GM18870 (cell line): ENCODE measurements around the gene SDK2.

ENCODE experiments used
- ATAC-seq: cut with Tn5 transposase; IDR thresholded peaks from one replicate; pipeline ENCODE4 v1.9.1; 2021; ENCODE audit warnings: moderate library complexity; ENCODE audit not compliant: unreplicated experiment

SDK2 gene

DNA sequence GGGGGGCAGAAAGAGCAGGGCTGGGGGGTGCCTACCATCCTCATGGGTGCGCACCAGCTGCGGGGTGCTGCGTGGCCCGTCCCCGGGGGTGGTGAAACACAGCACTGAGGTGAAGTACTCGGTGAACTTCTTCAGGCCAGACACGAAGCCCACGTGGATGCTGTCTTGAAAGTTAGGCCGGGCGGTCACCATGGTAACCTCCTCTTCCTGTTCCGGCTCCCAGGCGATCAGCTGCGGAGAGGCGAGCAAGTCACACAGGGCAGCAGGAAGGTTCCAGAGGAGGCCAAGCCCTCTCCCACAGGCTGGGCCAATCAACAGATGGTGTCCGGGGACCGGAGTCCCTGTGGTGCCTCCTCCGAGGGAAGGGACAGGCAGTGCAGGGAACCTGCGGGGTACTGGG is 242.3 kb downstream of the SDK2 start:
- no peak for ATAC-seq

DNA sequence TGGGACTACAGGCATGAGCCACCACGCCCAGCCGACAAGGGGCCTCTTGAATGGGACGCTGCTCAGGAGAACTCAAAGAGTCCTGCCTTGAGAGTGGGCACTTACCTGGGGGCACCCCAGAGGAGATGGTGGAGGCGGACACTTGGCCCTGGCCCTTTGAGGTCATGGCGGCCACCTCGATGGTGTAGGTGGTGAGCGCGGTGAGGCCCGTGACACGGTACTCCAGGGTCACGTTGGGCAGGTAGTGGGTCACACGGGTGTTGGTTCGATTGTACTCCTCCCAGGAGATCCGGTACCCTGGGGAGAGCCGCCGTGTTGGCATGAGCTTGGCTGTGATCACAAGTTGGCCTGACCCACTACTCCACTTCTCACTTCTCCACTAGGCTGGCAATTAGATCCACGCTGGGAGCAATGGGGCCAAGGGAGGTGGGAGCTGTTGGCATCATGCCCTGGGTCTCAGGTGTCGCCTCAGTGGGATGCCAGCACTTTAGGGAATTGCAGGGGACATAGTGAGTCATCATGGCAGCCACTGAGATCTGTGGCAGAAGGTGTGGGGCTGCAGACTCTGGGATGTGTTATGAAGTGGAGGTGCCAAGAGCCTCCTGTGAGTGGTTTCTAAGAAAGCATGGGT is 243.2 kb downstream of the SDK2 start:
- ATAC-seq: no peak

DNA sequence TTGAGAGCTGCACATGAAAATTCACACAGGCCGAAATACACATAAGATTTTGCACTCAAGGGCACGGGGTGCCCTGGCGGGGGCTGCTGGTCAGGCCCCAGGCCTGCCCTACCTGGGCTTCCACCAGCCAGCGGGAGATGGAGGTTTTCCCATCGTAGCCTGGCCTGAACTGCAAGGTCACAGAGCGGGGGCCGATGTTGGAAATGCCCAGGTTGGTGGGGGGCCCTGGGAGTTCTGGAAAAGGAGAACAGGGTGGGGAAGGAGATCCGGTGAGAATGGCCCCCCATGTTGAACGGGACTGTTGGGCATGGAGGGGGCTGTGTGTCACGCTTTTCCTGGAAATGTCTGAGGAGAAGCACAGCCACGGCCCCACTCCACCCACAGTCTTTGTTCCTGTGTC is 245.2 kb downstream of the SDK2 start:
- no peak for ATAC-seq

DNA sequence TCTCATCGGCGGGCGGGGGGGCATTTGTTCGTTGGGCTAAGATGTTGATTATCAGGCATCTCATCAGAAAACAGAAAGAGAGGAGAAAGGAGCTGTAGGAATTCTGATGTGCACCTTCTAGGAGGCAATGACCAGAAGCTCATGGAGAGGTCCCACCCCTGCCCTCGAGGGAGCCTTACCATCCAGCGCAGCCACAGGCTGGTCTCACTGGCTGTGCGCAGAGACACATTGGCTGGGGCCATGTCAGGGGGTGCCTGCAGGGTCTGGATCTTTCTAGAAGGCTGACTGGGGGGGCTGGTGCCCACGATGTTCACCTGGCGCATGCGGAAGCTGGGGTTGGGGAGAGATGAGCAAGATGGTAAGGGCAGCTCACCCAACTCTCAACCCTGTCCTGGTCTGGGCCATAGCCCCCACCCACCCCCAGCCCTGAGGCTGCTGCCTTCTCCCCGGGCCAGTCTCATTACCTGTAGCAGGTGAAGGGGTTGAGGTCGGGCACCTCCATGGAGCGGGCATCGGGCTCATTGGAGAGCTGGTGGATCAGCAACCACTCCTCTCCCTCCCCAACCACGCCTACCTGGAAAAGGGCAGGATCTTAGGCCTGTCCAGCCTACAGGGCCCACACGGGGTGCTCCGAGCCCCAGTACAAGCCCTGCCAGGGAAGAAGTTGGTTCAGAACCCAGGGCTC is 246.2 kb downstream of the SDK2 start:
- ATAC-seq: no peak

DNA sequence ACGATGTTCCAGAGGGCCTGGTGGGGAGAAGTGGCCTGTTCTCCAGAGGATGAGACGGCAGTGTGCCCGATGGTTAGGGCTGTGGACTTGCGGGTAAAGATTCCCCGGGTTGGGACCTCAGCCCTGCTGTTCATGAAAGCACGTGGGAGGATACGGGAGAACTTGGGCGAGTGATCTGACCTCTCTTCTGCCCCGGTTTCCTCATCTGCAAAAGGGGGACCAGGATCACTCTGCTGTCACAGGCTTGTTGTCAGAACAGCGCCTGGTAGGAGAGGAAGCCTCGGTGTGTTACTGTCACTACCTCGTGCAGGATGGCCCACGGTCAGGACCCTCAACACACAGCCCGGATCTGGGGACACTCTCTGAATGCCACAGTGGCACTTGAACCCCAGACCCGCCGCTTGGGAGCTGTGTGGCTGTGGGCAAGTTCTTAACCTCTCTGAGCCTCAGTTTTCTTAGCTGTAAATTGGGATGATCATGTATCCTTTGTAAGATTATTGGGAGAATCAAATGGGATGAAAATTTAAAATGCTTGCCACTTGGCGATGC is 246.9 kb downstream of the SDK2 start:
- ATAC-seq: no peak

DNA sequence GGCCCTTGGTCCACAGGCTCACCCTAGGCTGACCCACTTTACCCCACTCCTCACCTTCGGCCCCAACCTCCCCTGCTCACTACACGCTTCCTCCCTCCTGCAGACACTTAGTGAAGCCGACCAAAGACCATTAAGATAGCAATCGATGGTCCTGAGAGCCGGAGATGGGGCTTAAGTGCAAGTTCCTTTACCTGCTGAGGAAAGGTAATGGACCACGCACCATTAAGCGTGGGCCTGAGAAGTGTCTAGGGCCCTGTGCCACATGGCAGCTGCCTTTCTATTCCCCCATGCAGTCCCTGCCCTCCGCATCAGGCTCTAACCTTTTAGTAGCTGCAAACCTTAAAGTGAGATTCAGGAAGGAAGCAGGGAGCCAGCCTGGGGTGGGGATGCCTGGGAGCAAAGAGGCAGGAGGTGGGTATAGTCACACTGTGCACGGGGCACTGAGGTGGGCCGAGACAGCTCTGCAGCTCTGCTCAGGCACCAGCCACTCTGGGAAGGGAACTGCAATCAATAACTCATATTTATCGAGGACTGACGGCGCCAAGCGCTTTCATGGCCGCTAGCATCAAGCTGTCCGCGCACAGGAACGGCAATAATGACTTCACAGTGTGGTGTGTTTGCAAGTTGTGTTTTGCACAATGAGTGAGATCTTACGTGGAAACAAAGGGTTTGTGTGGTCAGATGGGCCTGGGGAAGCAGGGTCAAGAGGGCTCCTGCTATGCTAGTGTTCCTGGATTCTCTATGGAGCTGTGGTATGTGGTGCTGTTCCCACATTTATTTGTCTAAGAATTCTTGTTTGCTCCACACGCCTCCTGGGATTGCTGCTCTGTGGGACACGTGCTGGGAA is 247.6 kb downstream of the SDK2 start:
- no peak for ATAC-seq

DNA sequence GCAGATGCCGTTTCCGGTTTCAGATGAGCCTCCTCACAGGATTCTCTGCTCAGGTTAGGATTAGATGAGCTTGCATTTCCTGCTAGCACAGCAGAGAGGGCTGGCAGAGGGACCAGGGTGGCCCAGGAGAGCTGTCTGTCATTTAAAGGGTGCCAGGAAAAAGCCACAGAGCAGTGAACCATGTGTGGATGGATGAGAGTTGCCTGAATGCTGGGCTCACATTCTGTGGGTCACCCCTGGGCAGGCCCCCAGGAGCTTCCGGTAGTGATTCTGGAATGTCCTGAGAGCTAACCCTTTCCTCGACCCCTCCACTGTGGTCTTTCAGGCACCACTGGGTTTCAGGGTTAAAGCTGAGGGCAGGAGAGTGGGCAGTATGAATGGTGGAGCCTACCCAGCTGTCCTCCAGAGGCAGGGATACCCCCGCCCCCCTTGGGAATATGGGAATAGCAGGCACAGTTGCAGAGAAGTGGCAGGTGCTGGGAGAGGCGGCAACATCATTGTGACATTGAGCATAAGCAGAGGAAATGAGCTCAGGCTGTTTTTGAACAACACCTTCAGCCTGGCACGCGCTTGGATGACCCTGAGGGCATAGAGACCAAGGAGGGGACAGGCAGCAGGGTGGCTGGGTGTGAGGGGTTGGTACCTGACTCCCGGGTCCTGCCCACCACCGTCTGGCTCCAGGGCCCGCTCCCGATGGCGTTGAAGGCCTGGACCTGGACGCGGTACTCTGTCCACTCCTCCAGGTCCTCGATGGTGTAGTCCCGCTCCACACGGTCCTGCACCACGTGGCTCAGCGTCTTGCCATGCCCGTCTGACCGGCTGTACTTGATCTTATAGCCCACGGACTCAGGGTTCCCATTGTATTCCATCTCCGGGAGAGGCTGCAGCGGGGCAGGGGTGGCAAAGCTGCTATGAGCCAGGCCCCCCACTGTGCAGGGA is 249.5 kb downstream of the SDK2 start:
- ATAC-seq: no peak

DNA sequence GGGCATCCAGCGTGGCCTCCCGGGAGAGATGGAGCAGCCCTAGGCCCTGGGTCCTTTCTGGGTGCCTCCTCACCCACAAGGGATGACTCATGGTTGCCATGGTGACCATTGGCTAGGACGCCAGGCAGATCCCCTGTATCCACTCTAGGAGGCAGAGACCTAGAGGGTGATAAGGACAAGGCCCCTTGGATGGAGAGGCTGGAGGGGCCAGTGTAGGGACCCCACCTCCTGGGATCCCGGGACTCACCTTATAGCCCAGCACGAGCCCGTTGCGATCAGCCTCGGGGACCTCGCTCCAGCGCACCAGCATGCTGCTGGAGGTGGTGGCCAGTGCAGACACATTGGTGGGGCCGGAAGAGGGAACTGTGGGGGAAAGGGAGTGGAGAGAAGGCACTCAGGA is 250.3 kb downstream of the SDK2 start:
- ATAC-seq: no peak

DNA sequence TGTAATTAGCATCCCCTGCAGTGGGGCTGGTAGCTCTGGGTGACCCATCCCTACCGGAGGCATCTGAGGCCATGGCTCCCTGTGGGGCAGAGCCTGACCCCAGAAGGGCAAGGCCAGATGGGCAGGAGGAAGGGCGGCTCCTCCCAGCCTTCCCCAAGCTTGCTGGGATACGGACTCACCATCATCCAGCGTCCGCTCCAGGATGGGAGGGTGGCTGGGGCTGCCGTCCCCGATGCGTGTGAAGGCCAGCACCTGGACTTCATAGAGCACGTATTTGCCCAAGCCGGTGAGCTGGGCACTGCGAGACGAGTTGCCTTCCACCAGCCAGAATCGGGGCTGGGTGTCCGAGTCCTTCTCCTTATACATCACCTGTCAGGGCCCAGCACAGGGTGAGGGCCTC is 250.9 kb downstream of the SDK2 start:
- ATAC-seq: no peak

DNA sequence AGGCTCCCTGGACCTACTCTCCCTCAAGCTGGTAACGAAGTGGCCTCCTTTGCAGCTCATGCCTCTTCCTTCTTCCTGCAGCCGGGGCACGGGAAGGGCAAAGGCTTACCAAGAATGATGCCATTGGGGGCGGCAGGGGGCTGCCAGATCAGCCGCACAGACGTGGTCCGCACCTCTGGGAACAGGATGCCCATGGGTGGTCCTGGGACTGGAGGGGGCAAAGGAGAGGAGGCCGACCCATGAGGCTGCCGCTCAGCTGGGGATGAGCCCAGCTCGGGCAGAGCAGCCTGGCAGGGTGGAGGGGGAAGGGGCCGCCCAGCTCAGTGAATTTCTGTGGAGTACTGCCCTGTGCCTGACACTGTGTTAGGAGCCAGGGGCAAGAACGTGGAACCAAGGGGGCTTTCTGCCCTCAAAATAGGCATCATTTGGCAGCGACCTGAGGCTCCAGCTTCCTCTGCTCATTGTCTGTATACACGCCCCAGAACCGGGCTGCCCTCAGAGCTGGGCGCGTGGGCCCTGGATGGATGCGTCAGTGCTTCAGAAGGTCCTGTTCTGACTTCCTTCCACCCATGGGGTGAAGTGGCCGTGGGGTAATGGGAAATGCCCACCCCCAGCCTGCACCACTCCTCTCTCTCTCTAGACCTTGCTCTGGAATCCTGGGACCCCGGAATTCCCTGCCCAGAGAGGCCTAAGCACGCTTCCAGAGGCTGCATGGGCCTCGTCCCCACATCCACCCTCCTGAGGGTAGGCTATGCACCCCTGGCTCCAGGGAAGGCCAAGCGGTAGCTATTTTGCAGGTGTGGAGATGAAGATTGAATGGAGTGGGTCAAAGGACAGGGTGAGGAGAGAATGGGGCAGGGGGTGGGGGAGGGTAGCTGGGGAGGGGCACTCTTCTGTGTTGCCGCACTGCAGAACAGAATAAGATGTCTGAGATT is 252.6 kb downstream of the SDK2 start:
- ATAC-seq: no peak

DNA sequence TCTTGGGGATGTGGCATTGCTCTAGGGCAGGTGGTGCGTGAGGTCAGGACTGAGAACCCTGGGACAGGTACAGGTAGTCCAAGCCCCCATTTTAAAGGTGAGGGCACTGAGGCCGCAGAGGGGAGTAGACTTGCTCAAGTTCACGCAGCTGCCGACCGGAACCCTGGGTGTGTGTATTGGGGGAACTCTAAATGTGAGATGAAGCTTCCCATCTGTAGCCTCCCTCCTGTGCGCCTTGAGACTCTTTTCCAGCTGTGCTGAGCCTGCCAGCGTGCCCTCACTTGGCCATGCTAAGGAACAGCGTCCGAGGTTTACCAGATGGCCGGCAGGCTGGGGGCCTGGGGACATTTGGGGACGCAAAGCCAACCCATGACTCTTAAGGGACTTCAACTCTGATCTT is 253.4 kb downstream of the SDK2 start:
- ATAC-seq: no peak

DNA sequence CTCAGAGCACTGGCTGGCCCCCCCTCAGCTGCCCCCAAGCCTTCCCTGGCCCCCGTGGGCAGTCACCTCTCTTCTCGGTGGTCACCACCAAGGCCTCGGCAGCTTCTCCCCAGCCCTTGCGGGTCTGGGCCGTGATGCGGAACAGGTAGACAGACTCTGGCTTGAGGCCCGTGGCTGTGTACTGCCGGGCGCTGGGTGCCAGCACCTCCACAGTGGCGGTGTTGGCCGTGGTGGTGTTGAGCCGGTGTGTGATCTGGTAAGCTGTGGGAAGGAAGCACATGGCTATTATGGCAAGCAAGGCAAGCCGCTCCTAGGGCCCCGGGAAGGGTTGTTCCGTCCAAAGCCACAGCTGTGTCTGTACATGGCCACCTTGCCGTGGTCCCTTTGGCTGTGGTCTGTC is 254.0 kb downstream of the SDK2 start:
- ATAC-seq: no peak

DNA sequence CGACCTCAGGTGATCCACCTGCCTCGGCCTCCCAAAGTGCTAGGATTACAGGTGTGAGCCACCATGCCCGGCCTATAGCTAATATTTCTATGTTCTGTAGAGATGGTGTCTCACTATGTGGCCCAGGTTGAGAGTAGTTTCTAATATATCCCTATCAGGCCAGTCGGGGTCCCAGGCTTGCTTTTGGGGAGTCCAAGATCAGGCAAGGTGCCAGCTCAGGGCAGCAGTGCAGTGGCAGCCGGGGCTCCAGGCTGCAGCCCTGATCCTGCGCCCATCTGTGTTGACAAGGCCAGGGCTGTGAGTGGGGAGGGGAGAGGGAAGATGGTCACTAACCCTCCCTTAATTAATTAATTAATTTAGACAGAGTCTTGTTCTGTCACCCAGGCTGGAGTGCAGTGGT is 254.8 kb downstream of the SDK2 start:
- no peak for ATAC-seq

DNA sequence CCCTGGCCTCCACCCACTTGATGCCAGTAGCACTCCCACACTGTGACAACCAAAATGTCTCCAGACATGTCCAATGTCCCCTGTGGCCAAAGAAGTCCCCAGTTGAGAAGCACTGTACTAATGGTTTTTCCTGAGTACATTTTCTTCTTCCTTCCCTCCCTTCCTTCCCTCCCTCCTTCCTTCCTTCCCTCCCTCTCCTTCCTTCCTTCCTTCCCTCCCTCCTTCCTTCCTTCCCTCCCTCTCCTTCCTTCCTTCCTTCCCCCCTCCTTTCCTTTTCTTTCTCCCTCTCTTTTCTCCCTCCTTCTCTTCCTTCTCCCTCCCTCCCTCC is 255.7 kb downstream of the SDK2 start:
- no peak for ATAC-seq

DNA sequence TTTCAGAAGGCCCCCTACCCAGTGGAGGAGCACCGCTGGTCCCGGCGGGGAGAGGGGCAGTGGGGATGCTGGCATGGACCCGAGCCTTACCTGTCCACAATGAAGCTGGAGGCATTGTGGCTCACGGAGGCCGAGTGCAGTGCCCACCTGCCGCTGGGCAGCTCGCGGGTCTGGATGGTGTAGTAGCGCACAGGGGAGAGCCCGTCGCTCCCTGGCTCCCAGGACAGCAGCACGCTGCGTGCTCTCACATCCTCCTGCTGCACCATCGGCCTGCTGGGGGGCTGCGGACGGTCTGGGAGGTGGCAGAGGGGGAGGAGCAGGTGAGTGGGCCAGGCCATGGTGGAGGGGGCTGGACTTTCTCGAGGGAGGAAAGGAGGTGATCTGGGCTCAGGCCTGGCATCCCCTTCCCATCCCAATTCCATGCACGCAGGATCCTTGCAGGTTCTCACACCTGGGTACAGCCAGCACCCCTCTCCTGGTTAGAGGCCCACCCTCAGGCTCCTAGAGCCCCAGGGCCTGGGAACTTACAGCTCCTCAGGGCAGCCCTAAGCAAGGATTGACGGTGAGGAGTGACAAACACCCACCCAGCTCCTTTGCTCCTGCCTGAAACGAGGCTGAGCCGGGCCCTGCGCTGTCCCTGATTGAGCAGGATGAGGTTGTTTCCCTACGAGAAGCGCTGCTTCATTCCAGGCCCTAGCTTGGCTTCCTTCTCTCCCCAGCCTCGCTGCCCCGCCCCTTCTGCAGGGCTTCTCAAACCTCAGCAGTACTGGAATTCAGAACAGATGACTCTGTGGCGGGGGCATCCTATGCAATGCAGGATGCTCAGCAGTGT is 256.3 kb downstream of the SDK2 start:
- no peak for ATAC-seq

DNA sequence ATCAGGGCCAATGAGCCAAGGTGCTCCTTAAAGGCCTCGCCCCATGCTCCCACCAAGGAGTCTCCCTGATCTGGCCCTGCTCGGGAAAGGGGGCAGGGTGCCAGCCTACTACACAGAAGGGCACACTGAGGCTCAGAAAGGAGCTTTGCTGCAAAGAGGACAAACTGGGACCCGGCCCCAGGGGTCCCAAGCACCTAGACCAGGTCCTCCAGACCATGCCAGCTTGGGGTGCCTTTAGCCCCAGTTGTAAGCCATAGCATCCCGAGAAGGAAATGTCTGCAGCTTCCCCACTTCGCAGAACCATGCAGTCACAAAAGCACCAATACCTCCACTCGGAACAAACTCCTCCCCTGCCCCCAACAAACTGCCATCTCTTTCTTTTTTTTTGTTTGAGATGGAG is 257.7 kb downstream of the SDK2 start:
- no peak for ATAC-seq

DNA sequence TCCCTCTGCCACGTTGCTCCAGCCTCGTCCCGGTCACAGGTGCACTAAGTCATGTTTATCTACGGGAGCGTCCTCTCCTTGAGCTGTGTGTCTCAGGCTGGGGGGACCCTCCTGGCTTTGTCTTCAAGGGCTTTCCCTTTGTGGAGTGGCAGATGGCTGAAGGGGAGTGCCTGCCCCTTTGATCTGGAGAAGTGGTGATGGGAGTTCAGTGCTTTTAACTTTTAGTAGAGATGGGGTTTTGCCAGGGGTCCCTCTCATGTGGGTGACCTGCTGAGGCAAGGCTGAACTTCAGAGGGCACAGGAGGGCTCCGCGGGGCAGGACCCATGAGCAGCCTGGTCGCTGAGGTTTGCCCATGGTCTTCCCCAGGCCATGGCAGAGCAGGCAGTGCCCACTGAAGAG is 259.3 kb downstream of the SDK2 start:
- ATAC-seq: no peak

DNA sequence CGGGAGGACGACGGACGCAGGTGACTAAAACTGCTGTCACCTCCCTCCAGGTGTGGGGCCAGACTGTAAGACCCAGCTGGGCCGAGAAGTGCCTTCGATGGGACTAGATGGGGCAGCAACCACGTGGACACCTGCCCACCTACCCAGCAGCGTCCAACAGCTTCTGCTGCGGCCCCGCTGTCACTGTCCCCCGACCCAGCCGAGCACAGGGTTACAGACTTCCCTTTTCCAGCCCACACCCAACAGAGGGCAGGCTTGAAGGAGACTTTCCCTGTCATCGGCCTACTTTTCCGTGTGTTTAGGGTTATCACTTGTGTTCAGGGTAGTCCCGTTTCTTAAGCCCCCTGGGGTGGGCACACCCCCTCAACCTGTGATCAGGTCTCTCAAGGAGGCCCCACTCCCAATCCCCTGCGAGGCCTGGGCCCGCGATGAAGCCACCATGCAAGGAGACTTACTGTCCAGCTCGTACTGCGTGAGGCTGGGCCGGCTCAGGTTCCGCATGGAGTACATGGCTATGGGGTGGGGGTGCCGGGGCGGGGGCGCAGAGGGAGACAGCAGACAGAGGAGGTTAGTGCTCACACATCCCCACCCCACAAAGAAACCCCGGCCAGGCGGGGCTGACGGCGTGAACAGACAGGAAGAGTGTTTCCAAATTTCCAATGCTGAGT is 263.7 kb downstream of the SDK2 start:
- ATAC-seq: no peak
